ENCODE data around the gene SHKBP1. TPM values are rescaled to one million over a fixed set of nuclear protein-coding genes. Genes with fewer than 3 reads are reported as not detected.

SHKBP1 gene
- total and polyA plus RNA-seq, 3 donors from 2014 or later, result 35.6 to 56.3 (median 37.2) TPM

- Histone ChIP-seq H3K4me1 (no peaks in the 10 kb centered on the region), H3K9me3 (no peaks in the 10 kb centered on the region), H3K36me3 (ENCODE audit: low read depth, missing control alignments) (no peaks in the 10 kb centered on the region), H3K4me3 (no peak overlapping the region), H3K27ac (no peak overlapping the region), H3K27me3 (no peaks in the 10 kb centered on the region)
- no peak for TF ChIP-seq POLR2A (IDR thresholded peaks at IDR 0.05)
- no peak for TF ChIP-seq CTCF (IDR thresholded peaks at IDR 0.05)
- intact Hi-C loops (cut with DNase I; ENCODE audit: low total_unique reads), result no loop called here
- WGBS, 2 donors, result 87 to 90% methylated on average over 1 of the region's 1 CpG
- DNase-seq, result no peak
Observed at GRCh38 chr19:40547836-40548235, 28.8 kb upstream of the SHKBP1 start.

- peak; percentile 72 for DNase-seq
- no peaks in the 10 kb centered on the region for H3K4me1 ChIP-seq
- H3K27me3 ChIP-seq, result no peaks in the 10 kb centered on the region
- H3K36me3 ChIP-seq (ENCODE audit: low read depth, missing control alignments), result no peaks in the 10 kb centered on the region
- no peaks in the 10 kb centered on the region for H3K9me3 ChIP-seq
- TF ChIP-seq CTCF (IDR thresholded peaks at IDR 0.05) (peak in 1 of 3 experiments; percentile 32), POLR2A (IDR thresholded peaks at IDR 0.05) (no peak)
- no peak overlapping the region for H3K27ac ChIP-seq
- H3K4me3 ChIP-seq, result peak overlapping the region in 1 of 2 donors; percentile 15
- intact Hi-C loops (cut with DNase I; ENCODE audit: low total_unique reads), result no loop called here
- 36 to 38% methylated on average over 24 to 43 of the region's 43 CpGs for WGBS, 2 donors
Observed at GRCh38 chr19:40549007-40549708, 27.5 kb upstream of the SHKBP1 start.

- H3K9me3 ChIP-seq, result no peaks in the 10 kb centered on the region
- intact Hi-C loops (cut with DNase I; ENCODE audit: low total_unique reads), result no loop called here
- 85 to 94% methylated on average over 4 of the region's 4 CpGs for WGBS, 2 donors
Observed at GRCh38 chr19:40550951-40551350, 25.7 kb upstream of the SHKBP1 start.

GRCh38 chr19:40552848-40553247 is 23.8 kb upstream of the SHKBP1 start:
- intact Hi-C loops (cut with DNase I; ENCODE audit: low total_unique reads), result no loop called here
- H3K9me3 ChIP-seq, result no peaks in the 10 kb centered on the region
- 94 to 96% methylated on average over 3 of the region's 3 CpGs for WGBS, 2 donors
- H3K27ac ChIP-seq, result no peak overlapping the region
- no peaks in the 10 kb centered on the region for H3K27me3 ChIP-seq
- no peak overlapping the region for H3K4me3 ChIP-seq
- TF ChIP-seq CTCF (IDR thresholded peaks at IDR 0.05) (no peak), POLR2A (IDR thresholded peaks at IDR 0.05) (no peak)
- H3K4me1 ChIP-seq, result no peaks in the 10 kb centered on the region
- H3K36me3 ChIP-seq (ENCODE audit: low read depth, missing control alignments), result no peaks in the 10 kb centered on the region
- DNase-seq, result no peak

More at GRCh38 chr19:40550951-40551350, 25.7 kb upstream of the SHKBP1 start:
- DNase-seq, result no peak
- no peak overlapping the region for H3K27ac ChIP-seq
- H3K36me3 ChIP-seq (ENCODE audit: low read depth, missing control alignments), result no peaks in the 10 kb centered on the region
- H3K27me3 ChIP-seq, result no peaks in the 10 kb centered on the region
- H3K4me3 ChIP-seq, result no peak overlapping the region
- no peaks in the 10 kb centered on the region for H3K4me1 ChIP-seq
- no peak for TF ChIP-seq POLR2A (IDR thresholded peaks at IDR 0.05)
- no peak for TF ChIP-seq CTCF (IDR thresholded peaks at IDR 0.05)

All from testis (tissue), 3 donors.